Stimulated activated CD8-positive, alpha-beta memory T cell treated with anti-CD3 and anti-CD28 coated beads, Interleukin-15, amount 100 ng/mL, for 1 hour (primary cell): Measurements from ENCODE around the gene RAC3.

Experiments
- DNase-seq: peaks from one replicate; pipeline ENCODE4 v3.0.0-alpha.2; 2020; ENCODE audit warnings: low read depth

The RAC3 gene

GRCh38 chr17:82055965-82056728 lies 24.7 kb downstream of the RAC3 start:
- no peak for DNase-seq

GRCh38 chr17:82056729-82057621 lies 25.5 kb downstream of the RAC3 start:
- no peak for DNase-seq

- no peak for DNase-seq
Measured at GRCh38 chr17:82058230-82058854, 26.9 kb downstream of the RAC3 start.

GRCh38 chr17:82058855-82059249 lies 27.4 kb downstream of the RAC3 start:
- DNase-seq = no peak

GRCh38 chr17:82059272-82060000 lies 28.0 kb downstream of the RAC3 start:
- DNase-seq = no peak

- no peak for DNase-seq
Measured at GRCh38 chr17:82060001-82060380, 28.5 kb downstream of the RAC3 start.

- DNase-seq = no peak
Measured at GRCh38 chr17:82060614-82061013, 29.1 kb downstream of the RAC3 start.

- DNase-seq = no peak
Measured at GRCh38 chr17:82061047-82061925, 29.8 kb downstream of the RAC3 start.

- DNase-seq = no peak
Measured at GRCh38 chr17:82062076-82062983, 30.9 kb downstream of the RAC3 start.

GRCh38 chr17:82062984-82063368 lies 31.5 kb downstream of the RAC3 start:
- no peak for DNase-seq

GRCh38 chr17:82063424-82064415 lies 32.2 kb downstream of the RAC3 start:
- DNase-seq = no peak

- no peak for DNase-seq
Measured at GRCh38 chr17:82064433-82065192, 33.1 kb downstream of the RAC3 start.

- DNase-seq = no peak
Measured at GRCh38 chr17:82065193-82065637, 33.7 kb downstream of the RAC3 start.

GRCh38 chr17:82065638-82066303 lies 34.3 kb downstream of the RAC3 start, which contains the start of gene DUS1L:
DUS1L (minus strand) TSS chr17:82065804; CDS start chr17:82065059, 745 bp downstream.
- peak; percentile 31 for DNase-seq

- DNase-seq = no peak
Measured at GRCh38 chr17:82070611-82071010, 39.1 kb downstream of the RAC3 start.

GRCh38 chr17:82072827-82073226 lies 41.3 kb downstream of the RAC3 start:
- no peak for DNase-seq

- DNase-seq = no peak
Measured at GRCh38 chr17:82073446-82073845, 42.0 kb downstream of the RAC3 start.
